ENCODE measurements around the gene MEA1. TPM values are rescaled to one million over a fixed set of nuclear protein-coding genes. Genes with fewer than 3 reads are reported as not detected.
A peak's percentile ranks its signal among the peaks of the same experiment; 100 is the strongest.

The MEA1 gene
- total RNA-seq, 1 donor from 2014 or later: 73.1 TPM

- Mint-ChIP-seq H3K4me1 (peaks cover 20% of the 10 kb centered on the region), H3K9me3 (no peaks in the 10 kb centered on the region), H3K27ac (no peak overlapping the region), H3K4me3 (no peak overlapping the region), H3K36me3 (peaks cover 6% of the 10 kb centered on the region), H3K27me3 (ENCODE audit: insufficient read depth, low read depth) (peaks cover 4% of the 10 kb centered on the region)
- no peak overlapping the region for H3K9ac ChIP-seq
- no peak overlapping the region for H3K4me3 ChIP-seq
- H3K36me3 ChIP-seq: no peaks in the 10 kb centered on the region
- no peak overlapping the region for H2AFZ ChIP-seq (replicated peaks)
- no peak overlapping the region for H3K27ac ChIP-seq
- no peak for DNase-seq (ENCODE audit: low spot score)
- H3F3A ChIP-seq (ENCODE audit: low read depth): peaks cover 9% of the 10 kb centered on the region
- no peaks in the 10 kb centered on the region for H3K9me3 ChIP-seq (ENCODE audit: low read depth)
- H3K4me2 ChIP-seq: no peak overlapping the region
- H3K27me3 ChIP-seq: no peaks in the 10 kb centered on the region
- peaks cover 4% of the 10 kb centered on the region for H4K20me1 ChIP-seq (ENCODE audit: low read depth)
- peaks cover 12% of the 10 kb centered on the region for H3K79me2 ChIP-seq (ENCODE audit: low read depth)
- TF ChIP-seq EZH2phosphoT487 (IDR thresholded peaks at IDR 0.05) (no peak), EZH2 (IDR thresholded peaks at IDR 0.05) (no peak), CTCF (IDR thresholded peaks at IDR 0.05) (no peak)
- H3K4me1 ChIP-seq: peaks cover 9% of the 10 kb centered on the region
Measured at GRCh38 chr6:42974919-42975505, 38.7 kb downstream of the MEA1 start.

DNA sequence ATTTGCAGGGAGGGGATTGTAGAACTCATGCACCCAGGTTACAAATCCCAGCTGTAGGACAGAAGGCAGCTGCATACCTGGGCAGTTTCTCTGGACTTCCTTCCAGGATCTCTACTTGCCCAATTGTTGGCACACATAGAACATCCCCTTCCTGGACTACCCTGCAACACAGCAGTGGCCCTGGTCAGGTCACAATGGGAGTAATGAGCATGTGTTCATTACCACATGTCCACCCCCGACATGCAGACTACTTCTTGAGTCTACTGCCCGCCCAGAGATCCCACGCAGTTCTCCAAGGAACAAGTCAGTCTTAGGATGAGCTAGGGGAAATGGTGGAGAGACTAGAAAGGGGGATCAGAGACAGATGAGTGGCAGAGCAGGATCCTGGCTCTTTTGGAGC is 39.8 kb downstream of the MEA1 start:
- Mint-ChIP-seq H3K36me3 (peaks cover 9% of the 10 kb centered on the region), H3K4me3 (no peak overlapping the region), H3K9me3 (no peaks in the 10 kb centered on the region), H3K4me1 (peaks cover 9% of the 10 kb centered on the region), H3K27me3 (ENCODE audit: insufficient read depth, low read depth) (peaks cover 4% of the 10 kb centered on the region), H3K27ac (no peak overlapping the region)
- H3K27me3 ChIP-seq: no peaks in the 10 kb centered on the region
- no peak overlapping the region for H3K27ac ChIP-seq
- H2AFZ ChIP-seq (replicated peaks): no peak overlapping the region
- H3F3A ChIP-seq (ENCODE audit: low read depth): no peaks in the 10 kb centered on the region
- no peaks in the 10 kb centered on the region for H3K36me3 ChIP-seq
- peaks cover 4% of the 10 kb centered on the region for H4K20me1 ChIP-seq (ENCODE audit: low read depth)
- peaks cover 6% of the 10 kb centered on the region for H3K4me1 ChIP-seq
- no peak overlapping the region for H3K4me3 ChIP-seq
- no peaks in the 10 kb centered on the region for H3K9me3 ChIP-seq (ENCODE audit: low read depth)
- peaks cover 12% of the 10 kb centered on the region for H3K79me2 ChIP-seq (ENCODE audit: low read depth)
- no peak overlapping the region for H3K9ac ChIP-seq
- no peak for DNase-seq (ENCODE audit: low spot score)
- no peak for TF ChIP-seq EZH2phosphoT487 (IDR thresholded peaks at IDR 0.05)
- TF ChIP-seq CTCF (IDR thresholded peaks at IDR 0.05): no peak
- no peak for TF ChIP-seq EZH2 (IDR thresholded peaks at IDR 0.05)
- H3K4me2 ChIP-seq: no peak overlapping the region

GRCh38 chr6:42971746-42972327 is 41.9 kb downstream of the MEA1 start:
- Histone ChIP-seq H3K79me2 (ENCODE audit: low read depth) (no peaks in the 10 kb centered on the region), H3K9me3 (ENCODE audit: low read depth) (no peaks in the 10 kb centered on the region), H3K27ac (no peak overlapping the region), H2AFZ (replicated peaks) (no peak overlapping the region), H3F3A (ENCODE audit: low read depth) (no peaks in the 10 kb centered on the region), H4K20me1 (ENCODE audit: low read depth) (no peaks in the 10 kb centered on the region), H3K9ac (no peak overlapping the region), H3K4me1 (no peaks in the 10 kb centered on the region), H3K4me3 (no peak overlapping the region), H3K4me2 (no peak overlapping the region), H3K27me3 (no peaks in the 10 kb centered on the region), H3K36me3 (no peaks in the 10 kb centered on the region)
- Mint-ChIP-seq H3K4me3 (no peak overlapping the region), H3K9me3 (no peaks in the 10 kb centered on the region), H3K27ac (peak overlapping the region; percentile 27), H3K36me3 (peaks cover 9% of the 10 kb centered on the region), H3K27me3 (ENCODE audit: insufficient read depth, low read depth) (no peaks in the 10 kb centered on the region), H3K4me1 (peaks cover 4% of the 10 kb centered on the region)
- no peak for DNase-seq (ENCODE audit: low spot score)
- no peak for TF ChIP-seq EZH2 (IDR thresholded peaks at IDR 0.05)
- no peak for TF ChIP-seq EZH2phosphoT487 (IDR thresholded peaks at IDR 0.05)
- TF ChIP-seq CTCF (IDR thresholded peaks at IDR 0.05): no peak
